Subcutaneous abdominal adipose tissue (tissue), 5 donors: ENCODE measurements around the gene TTC12.
"Not testable (repeated sequence)": the region's sequence is repeated elsewhere in the genome, so short reads cannot be mapped to it uniquely, and the experiment has no call there.

Experiments
- H3K27ac ChIP-seq: one replicate; pipeline ENCODE4 v1.7.0; 2013; ENCODE audit warnings: low read depth, mild to moderate bottlenecking, inconsistent platforms, low read length, moderate library complexity
- H3K27me3 ChIP-seq, 5 donors: one replicate each; pipeline ENCODE4 v1.7.0; 2013; ENCODE audit warnings: low read length in 5 of 5, inconsistent platforms in 1 of 5; ENCODE audit not compliant: control insufficient read depth in 5 of 5, insufficient read depth in 4 of 5
- H3K36me3 ChIP-seq, 5 donors: one replicate each; pipeline ENCODE4 v1.7.0; 2013; ENCODE audit warnings: low read length in 5 of 5; ENCODE audit not compliant: control insufficient read depth in 5 of 5, insufficient read depth in 5 of 5
- H3K4me1 ChIP-seq, 5 donors: one replicate each; pipeline ENCODE4 v1.7.0; 2013; ENCODE audit warnings: low read length in 5 of 5, mild to moderate bottlenecking in 3 of 5, moderate library complexity in 1 of 5; ENCODE audit not compliant: control insufficient read depth in 5 of 5, insufficient read depth in 5 of 5
- H3K4me3 ChIP-seq, 5 donors: one replicate each; pipeline ENCODE4 v1.7.0; 2013; ENCODE audit warnings: low read length in 5 of 5, low read depth in 1 of 5
- H3K9ac ChIP-seq, 5 donors: one replicate each; pipeline ENCODE4 v1.7.0; 2013; ENCODE audit warnings: low read length in 5 of 5, mild to moderate bottlenecking in 4 of 5, moderate library complexity in 3 of 5
- H3K9me3 ChIP-seq, 5 donors: one replicate each; pipeline ENCODE4 v1.7.0; 2013; ENCODE audit warnings: low read length in 5 of 5; ENCODE audit not compliant: control insufficient read depth in 5 of 5
- donor health status: healthy.
- donor health status: healthy.
- donor health status: healthy.
- donor health status: healthy.
- donor health status: healthy.

The TTC12 gene

GRCh38 chr11:113298496-113298895 lies 15.9 kb upstream of the TTC12 start:
- H3K27ac ChIP-seq, H3K27me3 ChIP-seq, H3K9ac ChIP-seq, H3K9me3 ChIP-seq, H3K4me3 ChIP-seq, H3K36me3 ChIP-seq: not testable (repeated sequence)
- peaks cover 0 to 18% (median 14%) of the 10 kb centered on the region in 5 donors for H3K4me1 ChIP-seq

- no peak overlapping the region for H3K4me3 ChIP-seq
- H3K27me3 ChIP-seq = no peaks in the 10 kb centered on the region
- H3K36me3 ChIP-seq = no peaks in the 10 kb centered on the region
- H3K9me3 ChIP-seq = no peaks in the 10 kb centered on the region
- no peak overlapping the region for H3K27ac ChIP-seq
- peaks cover 0 to 3% (median 0%) of the 10 kb centered on the region in 5 donors for H3K4me1 ChIP-seq
- no peak overlapping the region for H3K9ac ChIP-seq
Observed at GRCh38 chr11:113304916-113305315, 9.5 kb upstream of the TTC12 start.

GRCh38 chr11:113305440-113306336 lies 8.7 kb upstream of the TTC12 start:
- no peaks in the 10 kb centered on the region for H3K9me3 ChIP-seq
- H3K4me3 ChIP-seq = no peak overlapping the region
- peaks cover 0 to 3% (median 0%) of the 10 kb centered on the region in 5 donors for H3K4me1 ChIP-seq
- no peak overlapping the region for H3K27ac ChIP-seq
- H3K36me3 ChIP-seq = no peaks in the 10 kb centered on the region
- no peak overlapping the region for H3K9ac ChIP-seq
- no peaks in the 10 kb centered on the region for H3K27me3 ChIP-seq

- no peak overlapping the region for H3K9ac ChIP-seq
- peaks cover 0 to 3% (median 0%) of the 10 kb centered on the region in 5 donors for H3K4me1 ChIP-seq
- H3K27me3 ChIP-seq = no peaks in the 10 kb centered on the region
- no peaks in the 10 kb centered on the region for H3K9me3 ChIP-seq
- H3K27ac ChIP-seq = no peak overlapping the region
- no peak overlapping the region for H3K4me3 ChIP-seq
- H3K36me3 ChIP-seq = no peaks in the 10 kb centered on the region
Observed at GRCh38 chr11:113308601-113309000, 5.8 kb upstream of the TTC12 start.

GRCh38 chr11:113311536-113311935 lies 2.8 kb upstream of the TTC12 start:
- Histone ChIP-seq H3K36me3 (peaks cover 0 to under 1% (median 0%) of the 10 kb centered on the region in 5 donors), H3K27me3 (no peaks in the 10 kb centered on the region), H3K9ac (no peak overlapping the region), H3K27ac (no peak overlapping the region), H3K4me3 (no peak overlapping the region), H3K4me1 (peaks cover 0 to 22% (median 16%) of the 10 kb centered on the region in 5 donors), H3K9me3 (no peaks in the 10 kb centered on the region)

GRCh38 chr11:113313601-113314000 lies 782 bp upstream of the TTC12 start:
- Histone ChIP-seq H3K4me3 (peak overlapping the region; percentile 44 to 88 (median 76)), H3K4me1 (peaks cover 0 to 22% (median 16%) of the 10 kb centered on the region in 5 donors), H3K27me3 (no peaks in the 10 kb centered on the region), H3K9ac (peak overlapping the region in 1 of 5 donors; percentile 68), H3K9me3 (no peaks in the 10 kb centered on the region), H3K36me3 (peaks cover 0 to 5% (median 3%) of the 10 kb centered on the region in 5 donors), H3K27ac (no peak overlapping the region)

GRCh38 chr11:113314065-113314388 lies 356 bp upstream of the TTC12 start:
- H3K27me3 ChIP-seq = no peaks in the 10 kb centered on the region
- H3K27ac ChIP-seq = peak overlapping the region; percentile 13
- no peaks in the 10 kb centered on the region for H3K9me3 ChIP-seq
- H3K36me3 ChIP-seq = peaks cover 0 to 5% (median 3%) of the 10 kb centered on the region in 5 donors
- peak overlapping the region in 4 of 5 donors; percentile 38 to 68 (median 60) for H3K9ac ChIP-seq
- H3K4me3 ChIP-seq = peak overlapping the region; percentile 44 to 88 (median 76)
- H3K4me1 ChIP-seq = peaks cover 0 to 22% (median 16%) of the 10 kb centered on the region in 5 donors

GRCh38 chr11:113315811-113316210 lies 1.4 kb downstream of the TTC12 start:
- Histone ChIP-seq H3K9me3 (peaks cover 0 to 7% (median 0%) of the 10 kb centered on the region in 5 donors), H3K4me1 (peaks cover 0 to 22% (median 16%) of the 10 kb centered on the region in 5 donors), H3K36me3 (peaks cover 0 to 5% (median 3%) of the 10 kb centered on the region in 5 donors), H3K9ac (peak overlapping the region in 2 of 5 donors; percentile 75 to 84), H3K27me3 (no peaks in the 10 kb centered on the region), H3K4me3 (peak overlapping the region in 1 of 5 donors; percentile 17), H3K27ac (no peak overlapping the region)

GRCh38 chr11:113316256-113316655 lies 1.9 kb downstream of the TTC12 start:
- Histone ChIP-seq H3K27me3 (no peaks in the 10 kb centered on the region), H3K36me3 (peaks cover 0 to 5% (median 3%) of the 10 kb centered on the region in 5 donors), H3K9ac (no peak overlapping the region), H3K27ac (no peak overlapping the region), H3K4me1 (peaks cover 0 to 22% (median 16%) of the 10 kb centered on the region in 5 donors), H3K9me3 (peaks cover 0 to 7% (median 0%) of the 10 kb centered on the region in 5 donors), H3K4me3 (no peak overlapping the region)

GRCh38 chr11:113317339-113317738 lies 3.0 kb downstream of the TTC12 start:
- Histone ChIP-seq H3K4me1 (peaks cover 0 to 22% (median 16%) of the 10 kb centered on the region in 5 donors), H3K9ac (no peak overlapping the region), H3K36me3 (peaks cover 0 to 5% (median 3%) of the 10 kb centered on the region in 5 donors), H3K9me3 (peaks cover 0 to 7% (median 0%) of the 10 kb centered on the region in 5 donors), H3K27ac (no peak overlapping the region), H3K27me3 (no peaks in the 10 kb centered on the region), H3K4me3 (no peak overlapping the region)
